ENCODE measurements around the gene SPEM2. TPM values are rescaled to one million over a fixed set of nuclear protein-coding genes. Genes with fewer than 3 reads are reported as not detected.

SPEM2 gene
- total and polyA plus RNA-seq, 4 donors = not detected

- peaks cover 0 to 5% (median 0%) of the 10 kb centered on the region in 5 donors for H3K4me1 ChIP-seq (ENCODE audit: control insufficient read depth in 5 of 5, insufficient read depth in 5 of 5, low read length in 5 of 5)
- no peak for TF ChIP-seq CTCF (IDR thresholded peaks at IDR 0.05; ENCODE audit: control extremely low read depth, extremely low read depth)
These were observed 23.0 kb downstream of the SPEM2 start for GRCh38 chr17:7448461-7448860.

GRCh38 chr17:7459961-7460545 is 34.6 kb downstream of the SPEM2 start:
- no peak overlapping the region for H3K4me3 ChIP-seq
- no peak for TF ChIP-seq CTCF (IDR thresholded peaks at IDR 0.05; ENCODE audit: control extremely low read depth, extremely low read depth)
- H3K27me3 ChIP-seq (ENCODE audit: control insufficient read depth in 3 of 3, insufficient read depth in 3 of 3, low read length in 2 of 3) = no peaks in the 10 kb centered on the region

More at GRCh38 chr17:7448461-7448860, 23.0 kb downstream of the SPEM2 start:
- no peak for ATAC-seq (ENCODE audit: insufficient read depth, low FRiP score)
- DNase-seq = no peak
- no peak overlapping the region for H3K4me3 ChIP-seq
- H3K27me3 ChIP-seq (ENCODE audit: control insufficient read depth in 3 of 3, insufficient read depth in 3 of 3, low read length in 2 of 3) = peaks cover 0 to 35% (median 32%) of the 10 kb centered on the region in 3 donors
- H3K36me3 ChIP-seq (ENCODE audit: control insufficient read depth in 4 of 4, insufficient read depth in 4 of 4, low read length in 4 of 4) = no peaks in the 10 kb centered on the region
- WGBS, 2 donors = 91 to 92% methylated on average over 7 of the region's 7 CpGs
- H3K9me3 ChIP-seq (ENCODE audit: control insufficient read depth in 4 of 4, insufficient read depth in 3 of 4, low read length in 3 of 4) = no peaks in the 10 kb centered on the region
- H3K9ac ChIP-seq (ENCODE audit: insufficient read depth in 1 of 2, low read length in 2 of 2) = no peak overlapping the region
- H3K27ac ChIP-seq (ENCODE audit: low read depth in 1 of 2, low read length in 1 of 2) = no peak overlapping the region

GRCh38 chr17:7460850-7461660 is 35.6 kb downstream of the SPEM2 start:
- H3K27me3 ChIP-seq (ENCODE audit: control insufficient read depth in 3 of 3, insufficient read depth in 3 of 3, low read length in 2 of 3) = no peaks in the 10 kb centered on the region
- 94% methylated on average over 7 of the region's 7 CpGs for WGBS, 2 donors
- no peaks in the 10 kb centered on the region for H3K9me3 ChIP-seq (ENCODE audit: control insufficient read depth in 4 of 4, insufficient read depth in 3 of 4, low read length in 3 of 4)
- peaks cover 2 to 30% (median 13%) of the 10 kb centered on the region in 4 donors for H3K36me3 ChIP-seq (ENCODE audit: control insufficient read depth in 4 of 4, insufficient read depth in 4 of 4, low read length in 4 of 4)
- no peak overlapping the region for H3K9ac ChIP-seq (ENCODE audit: insufficient read depth in 1 of 2, low read length in 2 of 2)
- DNase-seq (no peak), ATAC-seq (ENCODE audit: insufficient read depth, low FRiP score) (no peak)
- no peak overlapping the region for H3K27ac ChIP-seq (ENCODE audit: low read depth in 1 of 2, low read length in 1 of 2)
- peaks cover 0 to 3% (median 0%) of the 10 kb centered on the region in 5 donors for H3K4me1 ChIP-seq (ENCODE audit: control insufficient read depth in 5 of 5, insufficient read depth in 5 of 5, low read length in 5 of 5)
- no peak for TF ChIP-seq CTCF (IDR thresholded peaks at IDR 0.05; ENCODE audit: control extremely low read depth, extremely low read depth)
- H3K4me3 ChIP-seq = no peak overlapping the region

More at GRCh38 chr17:7459961-7460545, 34.6 kb downstream of the SPEM2 start:
- Histone ChIP-seq H3K9me3 (ENCODE audit: control insufficient read depth in 4 of 4, insufficient read depth in 3 of 4, low read length in 3 of 4) (no peaks in the 10 kb centered on the region), H3K36me3 (ENCODE audit: control insufficient read depth in 4 of 4, insufficient read depth in 4 of 4, low read length in 4 of 4) (peaks cover 2 to 23% (median 9%) of the 10 kb centered on the region in 4 donors), H3K9ac (ENCODE audit: insufficient read depth in 1 of 2, low read length in 2 of 2) (no peak overlapping the region), H3K27ac (ENCODE audit: low read depth in 1 of 2, low read length in 1 of 2) (peak overlapping the region in 1 of 2 donors; percentile 4), H3K4me1 (ENCODE audit: control insufficient read depth in 5 of 5, insufficient read depth in 5 of 5, low read length in 5 of 5) (peaks cover 0 to 2% (median 0%) of the 10 kb centered on the region in 5 donors)
- ATAC-seq (ENCODE audit: insufficient read depth, low FRiP score) (no peak), DNase-seq (no peak)
- 77 to 81% methylated on average over 3 of the region's 3 CpGs for WGBS, 2 donors

Measured in lung (tissue), 12 donors.